Left cardiac atrium (tissue), 4 donors: ENCODE data around the gene CCDC6. TPM values are rescaled to one million over a fixed set of nuclear protein-coding genes. Genes with fewer than 3 reads are reported as not detected.

Source experiments
- ATAC-seq, 2 donors: fragments of 200-7000 bp; cut with Tn5 transposase; one replicate each; pipeline ENCODE4 v1.9.1; 2020; ENCODE audit warnings: mild to moderate bottlenecking in 2 of 2, moderate library complexity in 2 of 2
- DNase-seq: peaks from one replicate; pipeline ENCODE4 v3.0.0-alpha.2; 2020
- intact Hi-C, 2 donors: fragments of 100-400 bp; cut with DNase I; formaldehyde crosslinking; loops; one replicate each; pipeline versions ENCODE4 v1.14.1 to v1.15.1; 2022 to 2023
- total RNA-seq, 2 donors: library from RNA; stranded (reverse); fragmentation: NEBNext Ultra II Directional; extraction: Animal tissue kit (Norgen Biotek cat#: 25700); gene quantifications; one replicate each; pipeline ENCODE4 v1.2.1, GENCODE V29; 2021
- donor health status: DM: no; HTN: yes; CAD: no.
- donor health status: DM: no; HTN: yes; CAD: no; lungs with severe emphysema.
- donor health status: DM: yes; HTN: yes; CAD: no.
- donor health status: Dilated cardiomyopathy.

Gene CCDC6
- total RNA-seq, 2 donors from 2014 or later, result 21.0 to 24.3 TPM

- peak; percentile 38 for DNase-seq
- intact Hi-C loops, result no loop called here
- peak; percentile 61 to 65 for ATAC-seq
Measured at GRCh38 chr10:59830601-59831259, 75.6 kb downstream of the CCDC6 start.

DNA sequence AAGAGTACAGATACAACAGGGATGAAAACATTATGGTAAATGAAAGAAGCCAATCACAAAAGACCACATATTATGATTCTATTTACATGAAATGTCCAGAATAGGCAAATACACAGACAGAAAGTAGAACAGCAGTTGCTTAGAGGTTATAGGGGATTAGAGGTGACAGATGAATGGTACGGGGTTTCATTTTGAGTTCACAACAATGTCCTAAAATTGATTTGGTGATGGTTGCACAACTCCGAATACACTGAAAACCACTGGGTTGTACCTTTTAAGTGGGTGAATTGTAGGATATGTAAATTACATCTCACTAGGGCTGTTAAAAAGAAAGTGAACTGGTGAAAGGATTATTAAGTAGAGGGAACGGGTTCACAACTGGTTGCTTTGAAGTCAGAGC is 76.8 kb downstream of the CCDC6 start:
- no peak for DNase-seq
- intact Hi-C loops, result no loop called here
- no peak for ATAC-seq

GRCh38 chr10:59829024-59829423 is 77.3 kb downstream of the CCDC6 start:
- intact Hi-C loops, result no loop called here
- DNase-seq (no peak), ATAC-seq (no peak)

DNA sequence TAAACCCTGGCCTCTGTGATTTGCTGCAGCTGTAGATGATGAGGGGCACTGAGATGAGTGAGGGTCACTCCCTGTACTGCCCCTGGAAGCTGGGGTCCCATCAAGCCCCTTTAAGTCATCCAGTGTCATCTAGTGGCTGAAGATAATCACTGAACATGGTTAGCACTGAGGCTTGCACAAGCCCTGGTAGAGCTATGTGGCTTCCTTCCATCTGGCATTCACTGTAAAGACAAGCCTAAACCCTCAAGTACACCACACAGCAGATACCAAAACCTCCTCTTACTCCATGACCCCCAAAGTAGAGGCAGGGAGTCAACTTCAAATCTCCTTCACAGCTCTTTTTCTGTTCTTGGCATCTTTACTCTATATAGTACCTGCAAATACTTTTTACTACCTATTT is 80.4 kb downstream of the CCDC6 start:
- no peak for DNase-seq
- peak; percentile 47 to 73 for ATAC-seq
- intact Hi-C loops, result no loop called here

DNA sequence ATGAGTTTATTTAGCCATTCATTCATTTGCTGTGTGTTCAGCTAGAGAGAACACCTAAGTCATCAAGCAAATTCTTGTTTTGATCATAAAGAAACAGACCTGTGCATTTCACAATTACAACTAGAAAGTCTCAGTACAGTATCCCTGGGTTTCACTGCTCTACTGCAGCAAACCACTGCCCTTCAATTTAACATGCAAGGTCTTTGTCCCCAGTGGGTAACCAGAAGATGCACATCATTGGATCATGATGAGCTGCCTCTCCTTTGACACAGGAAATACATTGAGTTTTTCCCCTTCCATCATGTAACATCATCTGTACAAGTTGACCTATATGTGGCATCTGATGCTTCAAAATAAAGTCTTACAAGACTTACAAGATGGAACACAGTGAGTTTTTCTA is 82.6 kb downstream of the CCDC6 start:
- intact Hi-C loops, result no loop called here
- ATAC-seq (no peak), DNase-seq (no peak)

GRCh38 chr10:59823111-59823510 is 83.2 kb downstream of the CCDC6 start:
- DNase-seq (no peak), ATAC-seq (peak in 1 of 2 donors; percentile 55)
- intact Hi-C loops, result no loop called here

DNA sequence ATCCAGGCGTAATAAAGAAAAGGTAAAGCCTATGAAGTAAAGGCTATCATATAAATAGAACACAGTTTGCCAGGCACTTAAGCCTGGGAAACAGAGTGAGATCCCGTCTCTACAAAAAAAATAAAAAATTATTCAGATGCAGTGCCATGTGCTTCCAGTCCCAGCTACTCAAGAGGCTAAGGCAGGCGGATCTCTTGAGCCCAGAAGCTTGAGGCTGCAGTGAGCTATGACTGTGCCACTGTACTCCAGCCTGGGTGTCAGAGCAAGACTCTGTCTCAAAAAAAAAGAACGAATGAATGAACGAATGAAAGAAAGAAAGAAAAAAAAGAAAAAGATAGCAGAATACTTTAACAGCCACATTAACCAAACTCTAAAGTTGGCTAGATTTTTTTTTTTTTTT is 85.9 kb downstream of the CCDC6 start:
- intact Hi-C loops, result no loop called here
- no peak for DNase-seq
- ATAC-seq, result peak; percentile 30 to 34

DNA sequence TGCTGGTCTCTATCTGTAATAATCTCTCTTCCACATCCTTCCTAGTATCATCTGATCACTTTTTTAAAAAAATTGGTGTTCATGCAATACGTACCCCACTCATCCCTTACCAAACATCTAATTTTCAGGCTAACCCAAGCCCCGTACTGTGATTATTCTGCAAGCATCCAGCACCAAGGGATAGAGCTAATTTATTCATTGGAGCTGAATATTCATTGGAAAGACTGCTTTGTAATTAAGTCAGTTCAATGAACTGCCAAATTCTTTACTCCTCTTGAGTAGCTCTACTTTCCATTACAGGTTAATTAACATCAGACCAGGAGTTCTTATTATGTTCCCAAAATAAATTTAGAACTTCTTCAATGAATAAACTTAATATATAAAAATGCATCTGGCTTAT is 86.7 kb downstream of the CCDC6 start:
- intact Hi-C loops, result no loop called here
- DNase-seq (no peak), ATAC-seq (no peak)

GRCh38 chr10:59819265-59819664 is 87.1 kb downstream of the CCDC6 start:
- ATAC-seq, result no peak
- DNase-seq, result no peak
- intact Hi-C loops, result no loop called here

DNA sequence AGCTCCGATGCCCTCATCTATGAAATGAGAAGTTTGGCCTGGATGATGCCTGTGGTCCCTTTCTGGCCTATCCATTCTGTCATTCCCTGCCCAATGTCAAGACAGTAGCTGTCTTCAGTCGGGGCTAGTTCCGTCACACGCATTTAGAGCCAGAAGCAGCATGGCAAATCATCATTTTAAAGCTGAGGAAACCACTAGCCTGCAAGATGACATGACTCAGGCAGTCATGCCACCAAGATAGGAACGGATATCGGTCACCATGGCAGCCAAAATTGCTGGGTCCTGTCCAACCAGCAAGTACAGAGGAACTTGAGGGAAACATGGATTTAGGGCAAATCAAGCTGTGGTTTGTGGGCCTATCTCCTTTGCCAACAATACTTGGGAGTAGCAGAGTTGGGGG is 88.6 kb downstream of the CCDC6 start:
- ATAC-seq (peak; percentile 15 to 75), DNase-seq (peak; percentile 52)
- intact Hi-C loops, result no loop called here

GRCh38 chr10:59814878-59815277 is 91.5 kb downstream of the CCDC6 start:
- ATAC-seq (no peak), DNase-seq (no peak)
- intact Hi-C loops, result loop anchor here in 1 of 2 donors (5.0 kb wide), 1 partner anchor 188 kb away; no protein-coding TSS in a partner anchor

DNA sequence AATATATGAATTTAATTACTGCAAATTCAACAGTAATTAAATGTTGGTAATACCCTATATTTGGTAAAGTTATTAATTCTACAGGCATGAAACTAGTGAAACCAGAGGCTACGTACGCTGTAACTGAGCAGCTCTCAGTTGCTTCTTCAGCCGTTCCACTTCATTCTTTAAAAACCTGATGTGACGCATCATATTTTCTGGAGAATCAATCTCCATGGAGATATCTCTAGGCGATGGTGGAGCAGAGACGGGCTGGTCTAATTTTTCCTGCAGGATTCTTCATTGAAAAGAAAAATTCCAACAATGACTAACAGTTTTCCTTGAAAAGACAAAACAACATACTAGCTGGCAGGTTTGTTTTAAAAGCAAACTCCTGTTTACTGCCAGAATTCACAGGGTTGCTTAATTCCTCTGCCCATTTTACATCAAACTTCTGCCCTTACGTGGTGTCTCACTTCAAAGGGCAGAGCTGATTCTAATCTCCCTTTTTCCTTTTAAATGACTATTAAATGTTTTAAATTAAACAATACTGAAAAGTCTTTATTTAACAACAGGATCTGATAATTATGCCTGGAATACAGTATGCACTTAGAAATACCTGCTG is 93.7 kb downstream of the CCDC6 start:
- intact Hi-C loops, result loop anchor here in 1 of 2 donors (5.0 kb wide), 1 partner anchor 185 kb away; no protein-coding TSS in a partner anchor
- no peak for ATAC-seq
- DNase-seq, result no peak

- intact Hi-C loops, result loop anchor here in 1 of 2 donors (5.0 kb wide), 1 partner anchor 182 kb away; no protein-coding TSS in a partner anchor
- ATAC-seq (no peak), DNase-seq (no peak)
Measured at GRCh38 chr10:59809644-59809974, 96.7 kb downstream of the CCDC6 start.

- DNase-seq (peak; percentile 75), ATAC-seq (peak; percentile 86 to 89)
- intact Hi-C loops, result loop anchor here in 1 of 2 donors (5.0 kb wide), 1 partner anchor 182 kb away; no protein-coding TSS in a partner anchor
Measured at GRCh38 chr10:59808896-59809643, 97.3 kb downstream of the CCDC6 start.

DNA sequence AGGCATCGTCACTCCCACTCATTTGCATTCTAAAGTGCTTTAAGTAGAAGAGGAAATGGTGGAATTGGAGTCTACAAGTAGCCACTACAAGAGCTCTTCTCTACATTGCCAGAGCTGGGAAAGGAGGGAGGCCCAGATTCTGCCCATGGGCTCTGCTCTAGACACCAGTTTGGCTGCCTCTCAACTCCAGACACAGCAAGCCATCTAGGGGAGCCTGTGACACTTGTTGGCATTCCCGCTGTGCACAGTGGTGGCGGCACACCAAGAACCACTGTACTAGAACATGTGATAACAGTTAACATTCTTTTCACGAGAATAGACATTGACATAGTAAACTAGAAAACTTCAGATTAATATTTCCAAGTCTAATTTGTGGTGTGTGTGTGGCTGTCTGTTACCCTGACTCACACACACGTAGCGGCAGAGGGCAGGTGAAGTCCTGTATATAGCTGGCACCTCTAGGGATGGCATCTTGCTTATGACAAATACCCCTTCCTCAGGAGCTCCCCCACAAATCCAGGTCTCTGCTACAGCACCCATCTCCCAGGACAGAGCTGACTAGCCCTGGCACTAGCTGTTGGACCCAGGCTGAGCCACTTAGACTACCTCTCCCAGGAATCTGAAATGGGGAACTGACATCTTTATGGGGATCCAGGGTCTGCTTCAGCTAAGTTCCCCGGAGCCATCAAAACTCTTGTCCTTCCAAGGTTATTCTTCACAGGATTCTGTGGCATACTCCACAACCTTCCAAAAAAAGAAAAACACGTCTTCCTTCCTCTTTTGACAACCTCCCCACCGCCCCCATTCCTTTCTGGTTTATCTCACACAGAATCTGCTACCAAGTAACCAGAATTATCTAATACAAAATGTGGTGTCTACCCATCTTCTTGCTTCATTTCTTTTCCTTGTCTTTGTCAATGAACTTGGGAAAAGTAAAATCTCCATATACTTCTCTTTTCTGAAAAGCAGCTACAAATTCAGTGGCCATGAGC is 98.4 kb downstream of the CCDC6 start:
- intact Hi-C loops, result loop anchor here in 1 of 2 donors (5.0 kb wide), 1 partner anchor 181 kb away; no protein-coding TSS in a partner anchor
- DNase-seq (peak; percentile 49), ATAC-seq (peak; percentile 84 to 86)

DNA sequence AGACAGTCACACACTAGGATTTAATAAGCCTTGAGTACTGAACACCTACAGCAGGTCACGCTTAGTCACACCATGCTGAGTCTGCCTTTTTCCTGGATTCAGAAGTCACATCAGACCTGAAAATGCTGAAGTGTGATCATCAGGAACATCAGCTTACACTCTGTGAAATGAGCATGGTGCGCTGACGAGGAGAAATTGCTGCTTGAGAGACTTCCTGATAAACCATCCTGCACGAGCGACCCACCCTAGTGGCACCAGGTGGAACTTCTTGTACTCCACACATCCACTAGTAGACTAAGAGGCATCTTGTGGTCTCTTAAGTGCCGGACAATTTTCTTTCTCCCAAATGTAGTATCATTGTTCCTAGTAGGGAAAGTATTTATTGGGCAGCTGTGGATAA is 101.3 kb downstream of the CCDC6 start:
- intact Hi-C loops, result loop anchor here in 1 of 2 donors (5.0 kb wide), 1 partner anchor 178 kb away; no protein-coding TSS in a partner anchor
- DNase-seq (no peak), ATAC-seq (peak in 1 of 2 donors; percentile 8)

GRCh38 chr10:59804220-59804619 is 102.1 kb downstream of the CCDC6 start:
- no peak for DNase-seq
- intact Hi-C loops, result no loop called here
- ATAC-seq, result no peak

GRCh38 chr10:59803714-59804113 is 102.6 kb downstream of the CCDC6 start:
- DNase-seq, result no peak
- peak in 1 of 2 donors; percentile 18 for ATAC-seq
- intact Hi-C loops, result no loop called here

DNA sequence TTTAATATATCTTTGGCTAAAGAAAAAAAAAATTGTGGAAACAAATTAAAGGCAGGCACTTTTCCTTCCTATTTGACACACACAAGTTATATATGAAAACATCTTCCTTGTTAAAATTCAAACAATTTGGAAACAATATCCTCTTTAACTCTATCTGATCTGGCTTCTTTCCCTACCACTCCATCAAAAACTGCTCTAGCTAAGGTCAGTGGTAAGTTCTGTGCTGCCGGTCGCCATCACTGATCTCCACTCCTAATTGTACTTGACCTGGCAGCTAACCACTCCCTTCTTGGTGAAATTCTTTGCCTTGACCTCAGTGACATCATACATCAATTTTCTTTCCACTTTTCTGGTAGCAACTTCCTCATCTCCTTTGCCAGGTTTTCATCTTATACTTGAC is 105.2 kb downstream of the CCDC6 start:
- intact Hi-C loops, result no loop called here
- ATAC-seq, result no peak
- no peak for DNase-seq
